ENCODE results near the gene HEPACAM. TPM values are rescaled to one million over a fixed set of nuclear protein-coding genes. Genes with fewer than 3 reads are reported as not detected.
A peak's percentile ranks its signal among the peaks of the same experiment; 100 is the strongest.

The HEPACAM gene
- total RNA-seq, 1 donor from 2014 or later, result 0.11 TPM

DNA sequence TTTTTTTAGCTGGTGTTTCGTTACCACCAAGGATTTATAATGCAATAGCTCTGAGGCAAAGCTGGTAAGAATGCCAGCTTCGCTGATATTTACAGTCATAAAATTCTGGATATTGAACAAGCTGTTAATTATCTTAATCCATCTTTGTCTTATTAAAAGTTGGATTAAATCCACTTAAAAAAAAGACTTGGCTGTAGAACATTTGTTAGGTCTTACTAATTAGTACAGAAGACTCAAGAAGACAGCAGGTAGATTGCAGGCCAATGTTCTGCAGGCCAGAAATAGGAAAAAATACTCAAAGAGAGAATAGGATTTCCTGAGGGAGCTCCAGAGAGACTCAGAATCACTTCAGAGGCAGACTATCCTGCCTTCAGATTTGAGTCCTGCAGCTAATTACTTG lies 45.7 kb downstream of the HEPACAM start:
- DNase-seq (ENCODE audit: low spot score), result no peak
- intact Hi-C loops (cut with DNase I), result no loop called here

DNA sequence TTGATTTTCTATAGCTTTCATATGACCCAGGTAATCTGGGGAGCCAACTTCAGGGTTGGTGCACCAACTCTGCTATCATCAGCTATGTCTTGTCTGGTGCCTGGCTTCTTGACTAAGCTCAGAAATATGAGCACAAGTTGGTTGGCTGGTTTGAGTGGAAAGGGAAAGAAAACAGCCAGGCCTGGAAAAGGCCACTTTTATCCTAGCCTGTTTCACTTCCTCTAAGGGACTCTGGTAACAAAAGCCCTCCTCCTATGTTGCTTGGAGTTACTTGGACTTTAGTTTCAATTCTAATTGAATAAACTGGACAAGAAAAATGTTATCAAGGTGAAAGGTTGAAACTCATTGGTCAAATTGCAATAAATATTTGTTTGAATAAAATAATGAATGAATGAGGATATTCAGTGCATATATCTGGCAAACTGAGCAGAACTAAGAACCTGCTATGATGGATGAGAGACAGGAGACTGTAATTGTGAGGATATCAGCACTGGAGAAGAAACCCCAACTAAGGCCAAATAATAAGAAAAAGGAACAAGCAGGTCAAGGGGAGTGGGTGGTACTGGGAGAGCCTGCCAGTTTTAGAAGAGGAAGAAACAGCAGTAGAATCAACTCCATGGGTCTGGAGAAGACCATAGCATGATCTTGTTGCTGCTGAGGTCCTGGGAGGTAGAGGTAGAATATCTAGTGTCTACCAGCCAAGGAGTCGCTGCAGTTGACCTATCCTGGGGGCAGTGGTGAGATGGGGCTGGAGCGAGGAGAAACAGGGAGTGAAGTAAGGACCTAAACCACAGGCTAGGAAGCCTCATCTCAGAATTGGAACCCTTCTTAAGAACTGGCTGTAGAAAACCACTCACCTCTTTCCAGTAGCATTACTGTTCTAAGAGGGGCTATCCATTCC lies 46.4 kb downstream of the HEPACAM start:
- intact Hi-C loops (cut with DNase I), result no loop called here
- no peak for DNase-seq (ENCODE audit: low spot score)

DNA sequence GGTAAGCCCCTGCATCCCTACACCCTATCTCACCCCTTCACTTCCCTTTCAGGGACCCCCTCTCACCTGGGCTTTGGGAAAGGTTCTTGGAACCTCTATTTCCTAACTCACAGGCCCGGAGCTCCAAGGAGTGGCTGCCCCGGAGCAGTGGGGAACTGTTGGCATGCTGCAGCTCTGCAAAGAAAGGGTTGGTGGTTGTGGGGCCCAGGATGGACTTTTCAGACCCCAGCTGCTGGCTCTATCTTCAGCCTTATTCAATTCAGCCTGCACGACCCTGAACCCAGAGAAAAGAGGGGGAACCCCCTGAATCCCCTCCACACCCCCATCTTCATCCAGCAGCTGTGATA lies 48.2 kb downstream of the HEPACAM start:
- intact Hi-C loops (cut with DNase I), result no loop called here
- no peak for DNase-seq (ENCODE audit: low spot score)

DNA sequence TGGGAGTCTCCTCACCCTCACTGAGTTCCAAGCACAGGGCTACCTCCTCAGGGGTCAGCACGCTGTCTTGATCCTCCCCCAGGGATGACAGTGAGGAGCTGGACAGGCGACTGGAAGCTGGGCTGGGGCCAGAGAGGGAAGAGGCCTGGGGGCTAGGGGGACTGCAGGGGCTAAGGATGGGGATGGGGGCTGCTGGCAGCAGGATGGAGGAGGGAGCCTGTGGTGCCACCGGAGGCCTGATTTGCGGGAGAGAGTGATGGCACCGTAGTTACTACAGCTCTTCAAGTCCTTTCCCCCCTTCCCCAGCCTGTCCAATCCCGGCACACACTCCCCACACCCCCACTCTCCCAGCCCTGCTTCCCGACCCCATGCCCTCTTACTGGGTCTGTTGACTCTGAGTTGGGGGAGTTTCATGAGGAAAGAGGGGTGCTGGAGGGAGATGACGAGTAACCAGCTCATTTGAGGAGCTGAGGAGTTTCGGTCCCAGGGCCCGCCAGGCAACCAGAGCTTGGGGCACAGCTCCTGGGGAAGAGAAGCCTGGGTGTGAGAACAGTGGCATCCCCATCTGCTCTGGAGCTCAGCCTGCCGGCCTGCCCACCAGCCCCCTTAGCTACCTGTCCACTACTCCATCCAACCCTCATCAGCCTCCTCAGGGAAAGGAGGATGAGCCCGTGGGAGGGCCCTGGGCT lies 48.7 kb downstream of the HEPACAM start:
- peak; percentile 60 for DNase-seq (ENCODE audit: low spot score)
- intact Hi-C loops (cut with DNase I), result no loop called here

DNA sequence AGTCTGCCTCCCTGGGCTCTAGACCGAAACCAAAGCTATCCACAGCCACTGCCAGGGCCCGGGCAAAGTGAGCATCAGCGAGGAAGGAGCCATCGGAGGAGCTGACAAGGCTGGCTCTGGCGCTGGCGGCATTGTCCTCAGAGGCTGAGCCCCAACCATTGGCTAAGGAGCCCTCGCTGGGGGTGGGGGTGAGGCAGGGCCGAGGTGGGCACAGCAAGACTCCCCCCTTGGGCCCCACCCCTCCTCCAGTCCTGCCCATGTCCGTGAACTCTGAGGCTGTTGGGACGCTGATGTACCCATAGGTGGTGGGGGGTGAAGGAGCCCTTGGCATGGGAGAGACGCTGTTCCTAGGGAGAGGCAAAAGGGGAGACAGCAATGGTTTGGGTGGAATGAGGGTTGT lies 49.4 kb downstream of the HEPACAM start:
- peak; percentile 63 for DNase-seq (ENCODE audit: low spot score)
- intact Hi-C loops (cut with DNase I), result no loop called here

DNA sequence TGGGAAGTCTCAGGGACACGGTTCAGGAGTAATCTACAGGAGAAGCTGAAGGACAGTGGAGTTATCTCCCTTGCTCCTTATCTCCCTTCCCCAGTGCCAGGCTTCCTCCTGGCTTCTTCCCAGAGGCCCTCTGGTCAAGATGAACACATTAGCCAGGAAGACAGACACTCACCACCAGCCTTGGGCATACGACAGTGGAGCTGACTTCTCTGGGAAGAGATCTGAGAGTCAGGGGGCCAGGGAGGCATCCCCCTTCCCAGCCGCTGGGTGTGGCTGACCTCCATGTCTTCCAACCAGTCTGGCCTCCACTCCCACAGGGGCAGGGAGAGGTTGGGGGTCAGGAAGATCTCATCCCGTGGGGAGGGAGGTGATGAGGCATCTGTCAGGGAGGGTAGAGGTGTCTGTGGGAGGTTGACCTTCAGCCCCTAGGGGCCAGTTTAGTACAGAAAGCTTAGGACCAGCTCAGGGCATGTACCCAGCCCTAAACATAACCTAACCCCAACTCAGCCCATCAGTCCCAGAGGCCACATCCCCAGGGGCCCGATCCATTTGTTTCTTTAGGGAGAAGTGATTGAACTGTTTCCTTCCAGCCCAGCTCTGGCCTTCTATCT lies 50.9 kb downstream of the HEPACAM start:
- intact Hi-C loops (cut with DNase I), result no loop called here
- DNase-seq (ENCODE audit: low spot score), result peak; percentile 68

DNA sequence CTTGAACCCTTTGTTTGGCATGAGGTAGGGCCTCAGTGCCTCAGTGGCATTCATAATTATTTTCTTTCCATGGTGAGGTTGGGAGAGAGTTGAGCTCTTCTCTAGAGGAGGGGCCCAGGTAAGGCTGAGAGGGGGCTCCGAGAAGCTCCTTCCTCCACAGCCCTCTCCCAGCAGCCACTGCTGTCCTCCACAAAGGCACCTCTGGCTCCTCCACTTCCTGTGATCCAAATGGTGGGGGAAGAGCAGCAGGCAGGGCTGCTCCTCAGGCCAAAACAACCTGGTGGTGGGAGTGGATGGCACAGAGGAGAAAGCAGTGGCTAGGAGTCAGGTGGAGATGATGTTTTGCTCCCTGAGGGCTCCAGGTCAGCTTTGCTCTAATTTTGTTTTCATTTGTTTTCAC lies 51.5 kb downstream of the HEPACAM start:
- peak; percentile 67 for DNase-seq (ENCODE audit: low spot score)
- intact Hi-C loops (cut with DNase I), result no loop called here

DNA sequence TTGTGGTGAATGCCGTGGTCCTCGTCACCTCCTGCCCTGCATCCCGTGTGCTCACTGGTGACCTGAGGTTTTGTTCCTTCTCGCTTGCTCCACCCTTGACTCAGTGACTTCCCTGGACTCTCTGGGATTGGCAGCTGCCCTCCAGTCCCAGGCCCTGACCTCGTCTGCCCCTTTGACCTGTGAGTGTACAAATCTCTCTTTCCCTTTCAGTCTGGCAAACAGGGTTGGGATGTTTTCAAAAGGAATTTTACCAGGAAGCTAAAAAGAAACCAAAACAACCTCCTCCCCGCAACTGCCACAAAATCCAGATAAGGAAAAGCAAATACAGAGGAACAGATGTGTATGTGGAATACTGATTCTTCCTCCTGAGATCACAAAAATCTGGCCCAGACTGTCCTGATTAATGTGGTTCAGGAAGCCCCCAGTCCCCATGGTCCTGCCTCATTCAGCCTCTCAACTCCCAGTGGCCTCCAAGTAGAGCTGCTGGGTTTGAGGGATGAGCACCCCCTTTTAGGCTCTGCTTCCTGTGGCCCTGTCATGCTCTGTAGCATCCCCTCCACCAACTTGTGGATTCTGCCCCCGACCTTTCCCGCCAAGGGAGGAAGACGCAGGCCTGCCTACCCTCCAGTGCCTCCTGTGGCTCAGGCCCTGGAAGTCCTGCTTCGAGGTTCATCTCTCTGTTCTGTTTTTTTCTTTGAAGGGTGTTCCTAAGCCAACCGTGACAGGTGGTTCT lies 53.3 kb downstream of the HEPACAM start:
- intact Hi-C loops (cut with DNase I), result no loop called here
- DNase-seq (ENCODE audit: low spot score), result peak; percentile 70

DNA sequence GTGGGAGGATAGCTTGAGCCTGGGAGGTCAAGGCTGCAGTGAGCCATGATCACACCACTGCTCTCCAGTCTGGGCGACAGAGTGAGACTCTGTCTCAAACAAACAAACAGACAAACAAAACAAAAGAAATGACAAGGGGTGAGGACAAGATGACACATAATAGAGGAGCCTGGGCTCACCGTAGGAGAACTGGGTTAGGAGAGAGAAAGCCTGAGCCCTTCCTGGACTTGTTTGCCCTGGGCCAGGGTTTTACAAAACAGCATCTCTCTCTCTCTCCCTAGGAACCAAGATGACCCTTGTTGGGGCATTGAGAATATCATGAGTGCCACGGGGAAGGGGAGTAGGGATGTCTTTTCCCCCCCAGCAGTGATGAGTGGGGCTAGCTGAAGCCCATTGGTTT lies 54.9 kb downstream of the HEPACAM start:
- intact Hi-C loops (cut with DNase I), result no loop called here
- DNase-seq (ENCODE audit: low spot score), result no peak

DNA sequence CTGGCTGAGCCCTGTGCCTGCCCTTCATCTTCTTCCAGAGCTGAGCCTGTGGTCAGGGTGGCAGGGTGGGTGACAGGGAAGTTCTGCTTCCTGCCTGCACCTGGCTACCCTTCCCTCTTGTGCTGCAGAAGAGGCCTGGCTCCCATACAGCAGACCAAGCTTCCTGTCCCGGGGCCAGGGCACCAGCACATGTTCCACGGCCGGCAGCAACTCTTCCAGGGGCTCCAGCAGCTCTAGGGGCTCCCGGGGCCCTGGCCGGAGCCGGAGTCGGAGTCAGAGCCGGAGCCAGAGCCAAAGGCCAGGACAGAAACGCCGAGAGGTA lies 55.6 kb downstream of the HEPACAM start:
- peak; percentile 70 for DNase-seq (ENCODE audit: low spot score)
- intact Hi-C loops (cut with DNase I), result no loop called here

DNA sequence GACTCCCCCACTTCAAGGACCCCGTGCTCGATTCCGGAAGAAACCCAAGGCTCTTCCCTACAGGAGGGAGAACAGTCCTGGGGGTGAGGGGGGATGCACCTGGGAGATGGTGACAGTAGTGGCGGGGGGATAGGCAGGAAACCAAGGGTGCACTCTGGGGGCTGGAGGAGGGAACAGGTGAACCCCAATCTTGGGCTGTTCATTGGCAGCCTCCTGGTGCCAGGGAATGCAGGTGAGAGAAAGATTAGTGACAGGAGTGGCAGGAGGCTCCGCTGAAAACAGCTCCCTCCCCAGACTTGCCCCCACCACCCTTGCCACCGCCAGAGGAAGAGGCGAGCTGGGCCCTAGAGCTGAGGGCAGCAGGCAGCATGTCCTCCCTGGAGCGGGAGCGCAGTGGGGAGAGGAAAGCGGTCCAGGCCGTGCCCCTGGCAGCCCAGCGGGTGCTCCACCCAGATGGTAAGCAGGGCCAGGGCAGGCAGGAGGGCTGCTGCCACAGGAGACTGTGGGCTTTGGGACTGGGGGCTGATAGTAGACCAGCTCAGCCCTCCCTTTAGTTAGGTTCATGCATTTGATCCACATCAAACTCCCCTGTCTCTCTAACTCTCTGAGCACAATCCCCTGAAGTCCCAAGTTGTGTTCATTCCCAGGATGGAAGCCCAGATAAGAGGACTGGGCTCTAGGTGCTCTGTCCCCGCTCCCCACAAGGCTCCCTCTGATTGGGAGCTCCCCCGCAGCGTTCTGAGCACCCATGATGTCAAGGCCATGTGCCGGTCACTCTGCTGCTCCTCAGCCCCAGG lies 56.2 kb downstream of the HEPACAM start:
- intact Hi-C loops (cut with DNase I), result loop anchor here (5.0 kb wide), 1 partner anchor 73 kb away; the partner anchor contains the start of gene CCDC15
- peak; percentile 72 for DNase-seq (ENCODE audit: low spot score)

DNA sequence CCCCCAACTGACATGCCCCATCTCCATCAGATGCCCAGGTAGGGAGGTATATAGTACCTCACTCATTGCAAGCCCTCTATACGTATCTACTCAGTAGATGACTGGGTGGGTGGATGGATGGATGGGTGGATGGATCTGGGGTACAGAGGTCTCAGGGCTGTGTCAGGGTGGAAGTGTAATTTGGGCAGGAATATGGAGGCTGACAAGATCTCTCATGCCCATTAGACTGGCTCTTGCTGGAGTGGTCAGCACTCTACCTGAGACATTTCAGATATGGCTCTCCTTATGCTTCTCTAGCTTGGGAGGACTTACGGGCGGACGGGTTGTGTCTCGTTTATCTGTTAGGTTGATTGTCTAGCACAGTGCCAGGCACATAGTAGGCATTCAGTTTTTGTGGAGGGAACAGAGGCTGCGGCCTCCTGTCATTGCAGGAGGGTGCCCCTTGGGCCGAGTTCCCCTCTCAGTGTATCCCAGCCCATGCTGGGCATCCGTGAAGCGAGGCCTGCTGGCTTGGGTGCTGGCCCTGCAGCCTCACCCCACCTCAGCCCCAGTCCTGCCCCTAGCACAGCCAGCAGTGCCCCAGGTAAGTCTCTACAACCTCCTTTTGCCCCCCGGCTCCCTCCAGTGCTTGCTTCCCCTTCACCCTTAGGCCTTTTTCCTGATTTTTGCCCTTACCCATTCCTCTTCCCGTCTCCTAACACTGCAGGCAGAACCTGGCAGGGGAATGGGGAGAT lies 56.9 kb downstream of the HEPACAM start:
- intact Hi-C loops (cut with DNase I), result loop anchor here (5.0 kb wide), 1 partner anchor 73 kb away; the partner anchor contains the start of gene CCDC15
- DNase-seq (ENCODE audit: low spot score), result no peak

DNA sequence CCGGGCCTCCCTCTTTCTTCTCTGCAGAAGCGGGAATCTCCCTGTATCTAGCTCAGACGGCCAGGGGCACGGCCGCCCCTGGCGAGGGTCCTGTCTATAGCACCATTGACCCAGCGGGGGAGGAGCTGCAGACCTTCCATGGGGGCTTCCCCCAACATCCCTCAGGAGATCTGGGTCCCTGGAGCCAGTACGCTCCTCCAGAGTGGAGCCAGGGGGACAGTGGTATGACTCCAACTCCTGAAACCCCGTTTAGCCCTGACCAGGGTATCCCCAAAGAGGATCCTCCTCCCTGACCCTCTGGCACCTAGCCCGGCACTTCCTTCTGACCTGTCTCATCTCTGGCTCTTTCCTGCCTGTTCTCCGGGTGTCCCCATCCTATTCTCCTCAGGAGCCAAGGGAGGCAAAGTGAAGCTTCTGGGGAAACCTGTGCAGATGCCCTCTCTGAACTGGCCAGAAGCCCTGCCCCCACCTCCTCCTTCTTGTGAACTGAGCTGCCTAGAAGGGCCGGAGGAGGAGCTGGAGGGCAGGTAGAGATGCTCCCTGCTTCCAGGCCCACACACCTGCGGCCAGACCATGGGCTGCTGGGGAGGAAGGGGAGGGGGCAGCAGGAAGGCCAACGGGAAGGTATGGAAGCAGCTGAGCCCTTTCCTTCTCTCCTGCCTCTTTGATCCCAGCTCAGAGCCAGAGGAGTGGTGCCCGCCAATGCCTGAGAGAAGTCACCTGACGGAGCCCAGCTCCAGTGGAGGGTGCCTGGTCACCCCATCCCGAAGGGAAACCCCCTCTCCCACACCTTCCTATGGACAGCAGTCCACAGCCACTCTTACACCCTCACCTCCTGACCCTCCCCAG lies 57.7 kb downstream of the HEPACAM start:
- intact Hi-C loops (cut with DNase I), result loop anchor here (5.0 kb wide), 1 partner anchor 74 kb away; the partner anchor contains the start of gene CCDC15
- peak; percentile 69 for DNase-seq (ENCODE audit: low spot score)

DNA sequence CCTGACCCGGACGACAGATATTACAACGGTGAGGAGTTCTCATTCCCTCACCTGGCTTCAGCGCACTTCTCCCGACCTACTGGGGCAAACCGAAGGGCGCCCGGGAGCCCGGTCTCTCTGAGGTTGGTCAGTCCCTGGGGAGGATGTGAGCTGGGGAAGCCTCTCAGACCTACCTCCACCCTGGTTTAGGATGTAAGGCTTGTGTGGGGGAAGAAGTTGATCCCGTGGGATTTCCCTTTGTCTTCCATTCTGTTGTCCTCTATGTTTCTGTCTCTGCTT lies 58.3 kb downstream of the HEPACAM start:
- intact Hi-C loops (cut with DNase I), result loop anchor here (5.0 kb wide), 1 partner anchor 75 kb away; the partner anchor contains the start of gene CCDC15
- no peak for DNase-seq (ENCODE audit: low spot score)

DNA sequence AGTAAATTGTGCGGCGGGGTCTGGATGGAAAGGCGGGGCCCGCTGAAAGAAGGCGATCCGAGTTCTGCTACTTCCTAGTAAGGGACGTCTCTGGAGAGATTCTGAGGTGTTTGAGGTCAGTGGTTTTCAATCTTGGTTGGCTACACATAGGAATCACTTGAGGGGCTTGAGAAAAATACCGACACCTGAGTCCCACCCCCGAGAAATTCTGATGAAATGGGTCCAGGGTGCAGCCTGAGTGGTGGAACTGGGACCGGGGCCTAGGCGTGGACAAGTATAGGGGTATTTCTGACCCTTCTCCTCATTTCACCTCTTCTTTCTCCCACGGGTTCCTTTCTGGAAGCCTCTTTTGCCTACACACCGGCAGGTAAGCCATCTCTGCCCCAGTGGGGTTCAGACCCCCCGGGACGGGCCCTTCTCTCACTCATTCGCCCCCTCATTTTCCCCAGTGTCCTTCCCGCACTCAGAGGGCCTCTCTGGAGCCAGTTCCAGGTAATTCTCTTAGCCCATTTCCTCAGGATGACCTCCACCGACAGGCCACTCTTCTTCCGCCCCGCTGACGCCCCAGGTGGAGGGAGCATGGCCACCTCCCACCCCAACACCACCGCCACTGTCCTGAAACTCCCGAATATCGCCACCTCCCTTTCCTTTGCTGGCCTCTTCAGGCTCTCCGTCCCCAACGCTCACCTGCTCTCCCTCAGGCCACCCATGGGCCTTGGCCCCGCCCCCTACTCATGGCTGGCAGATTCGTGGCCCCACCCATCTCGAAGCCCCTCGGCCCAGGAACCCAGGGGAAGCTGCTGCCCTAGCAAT lies 58.8 kb downstream of the HEPACAM start:
- intact Hi-C loops (cut with DNase I), result loop anchor here (5.0 kb wide), 1 partner anchor 75 kb away; the partner anchor contains the start of gene CCDC15
- no peak for DNase-seq (ENCODE audit: low spot score)

DNA sequence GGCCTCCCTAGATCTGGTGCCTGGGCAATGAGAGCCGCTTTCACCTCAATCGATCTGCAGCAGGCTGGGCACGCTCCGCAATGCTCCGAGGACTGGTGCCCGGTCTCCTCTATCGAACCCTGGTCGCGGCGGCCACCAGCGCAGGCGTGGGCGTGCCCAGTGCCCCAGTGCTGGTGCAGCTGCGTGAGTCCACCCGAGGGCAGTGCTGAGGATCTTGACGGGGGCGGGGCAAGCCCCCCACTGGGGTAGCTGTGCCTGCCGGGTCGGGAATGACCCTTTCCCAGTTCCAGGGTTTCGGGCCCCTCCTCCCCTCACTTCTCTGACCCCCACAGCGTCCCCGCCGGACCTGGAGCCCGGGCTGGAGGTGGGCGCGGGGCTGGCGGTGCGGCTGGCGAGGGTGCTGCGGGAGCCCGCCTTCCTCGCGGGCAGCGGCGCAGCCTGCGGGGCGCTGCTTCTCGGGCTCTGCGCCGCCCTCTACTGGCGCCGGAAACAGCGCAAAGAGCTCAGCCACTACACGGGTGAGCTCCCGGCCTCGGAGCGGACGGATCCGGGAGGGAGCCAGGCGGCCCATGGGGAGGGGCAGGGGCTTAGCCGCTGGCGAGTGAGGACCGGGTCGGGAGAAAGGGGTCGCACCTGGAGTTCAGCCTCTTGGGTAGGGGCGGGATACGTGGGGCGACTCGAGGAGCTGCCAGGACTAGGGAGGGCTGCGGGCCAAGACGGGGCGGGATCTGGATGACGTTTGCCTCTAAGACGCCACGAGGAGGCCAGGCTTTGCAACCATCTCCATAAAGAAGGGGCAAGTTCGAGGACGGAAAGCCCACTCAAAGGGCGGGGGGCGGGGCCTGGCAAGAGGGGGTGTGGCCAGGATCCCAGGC lies 59.7 kb downstream of the HEPACAM start:
- intact Hi-C loops (cut with DNase I), result loop anchor here (5.0 kb wide), 1 partner anchor 76 kb away; the partner anchor contains the start of gene CCDC15
- DNase-seq (ENCODE audit: low spot score), result peak; percentile 91
